GM12878 (cell line): ENCODE measurements around the gene ARL5A. TPM values are rescaled to one million over a fixed set of nuclear protein-coding genes. Genes with fewer than 3 reads are reported as not detected.

Source experiments
- ATF7 ChIP-seq: fragments of 450-650 bp; IDR thresholded peaks from 2 replicates; pipeline ENCODE4 v1.6.1; 2016; ENCODE audit warnings: low read depth, mild to moderate bottlenecking
- BRCA1 ChIP-seq: IDR thresholded peaks from 2 replicates; pipeline ENCODE4 v1.6.1; 2011; ENCODE audit warnings: low read depth, low read length, improper control_type of control experiment
- CBX5 ChIP-seq: sonication (generic); IDR thresholded peaks from 2 replicates; pipeline ENCODE4 v1.6.1; 2016; ENCODE audit warnings: low read depth, moderate library complexity, mild to moderate bottlenecking, inconsistent platforms
- CHD4 ChIP-seq: fragments of 200-600 bp; sonication (generic); IDR thresholded peaks from 2 replicates; pipeline ENCODE4 v1.6.1; 2016; ENCODE audit warnings: mild to moderate bottlenecking
- CREM ChIP-seq: IDR thresholded peaks from 2 replicates; pipeline ENCODE4 v1.6.1; 2014; ENCODE audit warnings: antibody characterized with exemption, low read depth
- CUX1 ChIP-seq: IDR thresholded peaks from 2 replicates; pipeline ENCODE4 v1.6.1; 2012; ENCODE audit warnings: improper control_type of control experiment, low read depth, low read length; ENCODE audit not compliant: insufficient replicate concordance
- DPF2 ChIP-seq: fragments of 450-650 bp; IDR thresholded peaks from 2 replicates; pipeline ENCODE4 v1.6.1; 2017; ENCODE audit warnings: mild to moderate bottlenecking
- EP300 ChIP-seq, 2 experiments: fragments of 150-350 bp in 1 of 2; IDR thresholded peaks; 2 replicates each; pipeline ENCODE4 v1.6.1; 2011 to 2012; ENCODE audit warnings: low read depth in 2 of 2, low read length in 2 of 2, borderline replicate concordance in 1 of 2, improper control_type of control experiment in 1 of 2, inconsistent platforms in 1 of 2; ENCODE audit not compliant: control insufficient read depth in 1 of 2
- IKZF1 ChIP-seq: fragments of 450-650 bp; conservative IDR thresholded peaks from 2 replicates; pipeline ENCODE4 v1.6.1; 2017; ENCODE audit warnings: antibody characterized with exemption, mild to moderate bottlenecking
- KLF5 ChIP-seq: fragments of 450-650 bp; IDR thresholded peaks from 2 replicates; pipeline ENCODE4 v1.6.1; 2014; ENCODE audit warnings: mild to moderate bottlenecking; ENCODE audit not compliant: partially characterized antibody
- MYC ChIP-seq: IDR thresholded peaks from 2 replicates; pipeline ENCODE4 v1.6.1; 2011; ENCODE audit warnings: mild to moderate bottlenecking, low read length, moderate library complexity, inconsistent platforms; ENCODE audit not compliant: insufficient read depth, insufficient replicate concordance, insufficient read length, severe bottlenecking
- NBN ChIP-seq: fragments of 450-650 bp; IDR thresholded peaks from 2 replicates; pipeline ENCODE4 v1.6.1; 2016
- POLR2AphosphoS2 ChIP-seq: IDR thresholded peaks from 2 replicates; pipeline ENCODE4 v1.6.1; 2011; ENCODE audit warnings: low read depth, mild to moderate bottlenecking, low read length, improper control_type of control experiment, moderate library complexity
- SP1 ChIP-seq: IDR thresholded peaks from one replicate; pipeline ENCODE4 v1.6.1; 2011; ENCODE audit warnings: low read depth, low read length
- ZBED1 ChIP-seq: IDR thresholded peaks from 2 replicates; pipeline ENCODE4 v1.6.1; 2016; ENCODE audit warnings: borderline replicate concordance
- ZNF622 ChIP-seq: fragments of 450-650 bp; IDR thresholded peaks from 2 replicates; pipeline ENCODE4 v1.6.1; 2017; ENCODE audit warnings: mild to moderate bottlenecking, inconsistent platforms
- ZSCAN29 ChIP-seq: fragments of 450-650 bp; IDR thresholded peaks from 2 replicates; pipeline ENCODE4 v1.6.1; 2017; ENCODE audit warnings: mild to moderate bottlenecking, moderate library complexity
- ZZZ3 ChIP-seq: IDR thresholded peaks from 2 replicates; pipeline ENCODE4 v1.6.1; 2011; ENCODE audit warnings: low read depth; ENCODE audit not compliant: control insufficient read depth, insufficient read length
- polyA plus RNA-seq, 11 experiments: library from polyadenylated mRNA; depleted of rRNA in 4 of 11; unstranded in 6 of 11; stranded (reverse) in 5 of 11; fragments of >200 nt; fragmentation: Nextera tagmentation in 4 of 11; fragmentation: Illumina TruSeq in 1 of 11; extraction: Ambion mirVana in 4 of 11; extraction: Trizol in 1 of 11; gene quantifications; 1 replicate in 1 of 11; 2 replicates in 10 of 11; pipeline versions ENCODE4 v1.2.1 to v1.2.3, GENCODE V29; 2011 to 2016; ENCODE audit warnings: inconsistent platforms in 2 of 11, missing spikeins in 2 of 11, low read depth in 1 of 11
- total RNA-seq, 4 experiments: library from RNA; depleted of rRNA in 3 of 4; stranded (reverse); fragments of >200 nt in 3 of 4; fragmentation: Illumina TruSeq in 1 of 4; extraction: Trizol in 1 of 4; gene quantifications; 2 replicates each; pipeline versions ENCODE4 v1.2.1 to v1.2.3, GENCODE V29; 2013 to 2021
- TF ChIP-seq, protein P1 (sequence below): fragments of 450-650 bp; IDR thresholded peaks from 2 replicates; pipeline ENCODE4 v1.6.1; 2017; ENCODE audit warnings: mild to moderate bottlenecking, moderate library complexity
- TF ChIP-seq, protein P2 (sequence below): fragments of 450-650 bp; IDR thresholded peaks from 2 replicates; pipeline ENCODE4 v1.6.1; 2016; ENCODE audit warnings: mild to moderate bottlenecking

Gene ARL5A
- total and polyA plus RNA-seq, 10 of the 15 experiments (the other 5 are each of a cell fraction or from before 2014, with no cell fraction given), result 9.4 to 52.9 (median 32.0) TPM

DNA sequence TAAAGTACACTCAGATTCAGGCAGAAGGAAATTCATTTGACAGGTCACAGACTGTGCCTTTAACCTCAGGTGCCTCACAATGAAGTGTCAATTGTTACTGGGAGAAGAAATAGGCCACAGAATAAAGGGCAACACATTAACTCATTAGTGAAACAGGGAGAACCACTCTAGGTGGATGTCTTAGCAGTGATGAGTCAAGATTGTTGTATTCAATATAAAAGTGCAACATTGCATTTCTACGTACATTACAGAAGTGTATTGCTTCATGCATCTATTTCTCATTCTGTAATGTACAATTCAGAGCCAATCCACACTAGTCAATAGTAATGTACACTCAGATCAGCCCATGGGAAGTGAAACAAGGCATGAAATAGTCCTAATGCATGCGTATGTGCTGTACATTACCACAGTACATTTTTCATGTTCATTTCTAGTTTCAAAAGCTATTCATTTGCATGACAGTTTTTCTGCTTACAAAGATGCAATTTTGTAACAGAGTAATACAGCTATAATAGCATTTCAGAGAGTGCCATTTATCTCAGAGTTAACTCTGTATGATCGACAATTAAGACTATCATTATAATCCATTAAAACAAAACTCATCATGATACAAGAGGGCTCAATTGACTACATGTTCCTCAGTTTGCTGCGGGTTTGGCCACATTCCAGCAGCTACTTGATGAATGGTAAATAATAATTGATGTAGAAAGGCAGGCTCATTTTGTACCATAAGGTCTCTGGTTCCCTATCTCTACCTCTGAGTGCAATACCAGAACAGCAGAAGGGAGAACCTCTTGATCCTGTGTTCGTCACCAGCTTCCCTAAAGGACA lies 12.2 kb upstream of the ARL5A start (continued):
- TF ChIP-seq, protein P1, sequence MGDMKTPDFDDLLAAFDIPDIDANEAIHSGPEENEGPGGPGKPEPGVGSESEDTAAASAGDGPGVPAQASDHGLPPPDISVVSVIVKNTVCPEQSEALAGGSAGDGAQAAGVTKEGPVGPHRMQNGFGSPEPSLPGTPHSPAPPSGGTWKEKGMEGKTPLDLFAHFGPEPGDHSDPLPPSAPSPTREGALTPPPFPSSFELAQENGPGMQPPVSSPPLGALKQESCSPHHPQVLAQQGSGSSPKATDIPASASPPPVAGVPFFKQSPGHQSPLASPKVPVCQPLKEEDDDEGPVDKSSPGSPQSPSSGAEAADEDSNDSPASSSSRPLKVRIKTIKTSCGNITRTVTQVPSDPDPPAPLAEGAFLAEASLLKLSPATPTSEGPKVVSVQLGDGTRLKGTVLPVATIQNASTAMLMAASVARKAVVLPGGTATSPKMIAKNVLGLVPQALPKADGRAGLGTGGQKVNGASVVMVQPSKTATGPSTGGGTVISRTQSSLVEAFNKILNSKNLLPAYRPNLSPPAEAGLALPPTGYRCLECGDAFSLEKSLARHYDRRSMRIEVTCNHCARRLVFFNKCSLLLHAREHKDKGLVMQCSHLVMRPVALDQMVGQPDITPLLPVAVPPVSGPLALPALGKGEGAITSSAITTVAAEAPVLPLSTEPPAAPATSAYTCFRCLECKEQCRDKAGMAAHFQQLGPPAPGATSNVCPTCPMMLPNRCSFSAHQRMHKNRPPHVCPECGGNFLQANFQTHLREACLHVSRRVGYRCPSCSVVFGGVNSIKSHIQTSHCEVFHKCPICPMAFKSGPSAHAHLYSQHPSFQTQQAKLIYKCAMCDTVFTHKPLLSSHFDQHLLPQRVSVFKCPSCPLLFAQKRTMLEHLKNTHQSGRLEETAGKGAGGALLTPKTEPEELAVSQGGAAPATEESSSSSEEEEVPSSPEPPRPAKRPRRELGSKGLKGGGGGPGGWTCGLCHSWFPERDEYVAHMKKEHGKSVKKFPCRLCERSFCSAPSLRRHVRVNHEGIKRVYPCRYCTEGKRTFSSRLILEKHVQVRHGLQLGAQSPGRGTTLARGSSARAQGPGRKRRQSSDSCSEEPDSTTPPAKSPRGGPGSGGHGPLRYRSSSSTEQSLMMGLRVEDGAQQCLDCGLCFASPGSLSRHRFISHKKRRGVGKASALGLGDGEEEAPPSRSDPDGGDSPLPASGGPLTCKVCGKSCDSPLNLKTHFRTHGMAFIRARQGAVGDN, result no peak
- TF ChIP-seq BRCA1 (no peak), KLF5 (no peak), ZNF622 (no peak), ATF7 (peak; percentile 80), SP1 (peak; percentile 34), POLR2AphosphoS2 (no peak), ZBED1 (peak; percentile 43; the same call in 1 of the 2 replicates), MYC (no peak), CREM (peak; percentile 66; the same call in 1 of the 2 replicates), EP300 (IDR thresholded peaks at IDR 0.05; ENCODE audit: borderline replicate concordance in 1 of 2, control insufficient read depth in 1 of 2, low read depth in 2 of 2, low read length in 2 of 2) (peak in 1 of 2 experiments; percentile 91; a peak in 3 of 4 replicates), IKZF1 (peak; percentile 69), CBX5 (0 out of 2 replicates have a peak, but pooled peaks have one; percentile 25), CHD4 (no peak), NBN (peak; percentile 61), ZSCAN29 (no peak), ZZZ3 (no peak), CUX1 (no peak), DPF2 (peak; percentile 83; the same call in 1 of the 2 replicates)
- TF ChIP-seq, protein P2, sequence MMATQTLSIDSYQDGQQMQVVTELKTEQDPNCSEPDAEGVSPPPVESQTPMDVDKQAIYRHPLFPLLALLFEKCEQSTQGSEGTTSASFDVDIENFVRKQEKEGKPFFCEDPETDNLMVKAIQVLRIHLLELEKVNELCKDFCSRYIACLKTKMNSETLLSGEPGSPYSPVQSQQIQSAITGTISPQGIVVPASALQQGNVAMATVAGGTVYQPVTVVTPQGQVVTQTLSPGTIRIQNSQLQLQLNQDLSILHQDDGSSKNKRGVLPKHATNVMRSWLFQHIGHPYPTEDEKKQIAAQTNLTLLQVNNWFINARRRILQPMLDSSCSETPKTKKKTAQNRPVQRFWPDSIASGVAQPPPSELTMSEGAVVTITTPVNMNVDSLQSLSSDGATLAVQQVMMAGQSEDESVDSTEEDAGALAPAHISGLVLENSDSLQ, result peak; percentile 65
